Peyer's patch (tissue), 4 donors: ENCODE results near the gene C5orf52.

ENCODE experiments used
- POLR2A ChIP-seq, 2 donors: fragments of 450-650 bp; IDR thresholded peaks; one replicate each; pipeline ENCODE4 v1.5.1; 2017; ENCODE audit warnings: antibody characterized with exemption in 2 of 2, mild to moderate bottlenecking in 2 of 2, moderate library complexity in 2 of 2
- TF ChIP-seq, protein P1 (sequence below), 6 experiments: fragments of 450-650 bp in 4 of 6; fragments of 200-600 bp in 2 of 6; sonication (generic) in 1 of 6; IDR thresholded peaks; one replicate each; pipeline ENCODE4 v1.5.1; 2017 to 2019; ENCODE audit warnings: antibody characterized with exemption in 6 of 6, mild to moderate bottlenecking in 3 of 6, moderate library complexity in 1 of 6

DNA sequence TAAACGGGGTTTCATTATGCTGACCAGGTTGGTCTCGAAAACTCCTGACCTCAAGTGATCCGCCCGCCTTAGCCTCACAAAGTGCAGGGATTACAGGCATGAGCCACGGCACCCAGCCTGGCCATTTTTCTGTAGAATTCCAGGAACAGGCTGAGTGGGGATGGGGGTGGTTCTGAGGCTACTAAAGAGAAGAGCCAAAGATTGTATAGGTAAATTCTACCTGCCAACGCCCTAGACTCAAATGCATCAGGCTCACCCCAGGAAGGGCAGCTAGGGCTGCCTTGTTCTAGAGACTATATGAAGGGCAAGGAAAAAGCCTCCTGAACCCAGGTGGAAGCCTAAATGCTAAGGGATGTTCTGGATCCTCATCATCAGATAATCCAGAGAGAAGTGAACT lies 1.6 kb upstream of the C5orf52 start:
- TF ChIP-seq, protein P1, sequence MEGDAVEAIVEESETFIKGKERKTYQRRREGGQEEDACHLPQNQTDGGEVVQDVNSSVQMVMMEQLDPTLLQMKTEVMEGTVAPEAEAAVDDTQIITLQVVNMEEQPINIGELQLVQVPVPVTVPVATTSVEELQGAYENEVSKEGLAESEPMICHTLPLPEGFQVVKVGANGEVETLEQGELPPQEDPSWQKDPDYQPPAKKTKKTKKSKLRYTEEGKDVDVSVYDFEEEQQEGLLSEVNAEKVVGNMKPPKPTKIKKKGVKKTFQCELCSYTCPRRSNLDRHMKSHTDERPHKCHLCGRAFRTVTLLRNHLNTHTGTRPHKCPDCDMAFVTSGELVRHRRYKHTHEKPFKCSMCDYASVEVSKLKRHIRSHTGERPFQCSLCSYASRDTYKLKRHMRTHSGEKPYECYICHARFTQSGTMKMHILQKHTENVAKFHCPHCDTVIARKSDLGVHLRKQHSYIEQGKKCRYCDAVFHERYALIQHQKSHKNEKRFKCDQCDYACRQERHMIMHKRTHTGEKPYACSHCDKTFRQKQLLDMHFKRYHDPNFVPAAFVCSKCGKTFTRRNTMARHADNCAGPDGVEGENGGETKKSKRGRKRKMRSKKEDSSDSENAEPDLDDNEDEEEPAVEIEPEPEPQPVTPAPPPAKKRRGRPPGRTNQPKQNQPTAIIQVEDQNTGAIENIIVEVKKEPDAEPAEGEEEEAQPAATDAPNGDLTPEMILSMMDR (IDR thresholded peaks at IDR 0.05), result no peak
- no peak for TF ChIP-seq POLR2A (IDR thresholded peaks at IDR 0.05)
